DND-41 (cell line): ENCODE data around the gene STON1.

Source experiments
- ATAC-seq: fragments of 200-7000 bp; cut with Tn5 transposase; 3 replicates; pipeline ENCODE4 v1.9.1; 2021; ENCODE audit warnings: low read depth; ENCODE audit not compliant: insufficient read depth
- DNase-seq: peaks from one replicate; pipeline ENCODE4 v3.0.0-alpha.2; 2020
- H2AFZ ChIP-seq: 2 replicates; pipeline ENCODE4 v1.6.0; 2012; ENCODE audit warnings: low read depth, low read length
- H3K27ac ChIP-seq: 2 replicates; pipeline ENCODE4 v1.5.1; 2012; ENCODE audit warnings: low read length, inconsistent platforms
- H3K27me3 ChIP-seq: fragments of 200-600 bp; sonication (generic); 2 replicates; pipeline ENCODE4 v1.6.0; 2012; ENCODE audit warnings: low read length, mild to moderate bottlenecking, inconsistent platforms; ENCODE audit not compliant: insufficient read depth, poor library complexity
- H3K36me3 ChIP-seq: 2 replicates; pipeline ENCODE4 v1.5.1; 2012; ENCODE audit warnings: low read length, inconsistent platforms; ENCODE audit not compliant: insufficient read depth
- H3K4me1 ChIP-seq: 2 replicates; pipeline ENCODE4 v1.5.1; 2012; ENCODE audit warnings: mild to moderate bottlenecking, low read length; ENCODE audit not compliant: insufficient read depth
- H3K4me2 ChIP-seq: 2 replicates; pipeline ENCODE4 v1.6.0; 2012; ENCODE audit warnings: mild to moderate bottlenecking, moderate library complexity, low read length, inconsistent platforms; ENCODE audit not compliant: insufficient read depth
- H3K4me3 ChIP-seq, 2 experiments: fragments of 200-600 bp in 1 of 2; shearing (Covaris generic) in 1 of 2; 2 replicates each; pipeline ENCODE4 v1.5.1; 2012 to 2016; ENCODE audit warnings: inconsistent platforms in 2 of 2, low read length in 2 of 2, mild to moderate bottlenecking in 2 of 2, low read depth in 1 of 2, moderate library complexity in 1 of 2
- H3K79me2 ChIP-seq: 2 replicates; pipeline ENCODE4 v1.6.0; 2012; ENCODE audit warnings: low read length, inconsistent platforms; ENCODE audit not compliant: insufficient read depth
- H3K9ac ChIP-seq: 2 replicates; pipeline ENCODE4 v1.6.0; 2012; ENCODE audit warnings: low read depth, mild to moderate bottlenecking, inconsistent platforms, low read length, moderate library complexity
- H3K9me3 ChIP-seq: 2 replicates; pipeline ENCODE4 v1.5.1; 2012; ENCODE audit warnings: low read length, moderate library complexity, mild to moderate bottlenecking, inconsistent platforms; ENCODE audit not compliant: insufficient read depth, severe bottlenecking
- H4K20me1 ChIP-seq: 2 replicates; pipeline ENCODE4 v1.6.0; 2012; ENCODE audit warnings: low read length; ENCODE audit not compliant: insufficient read depth
- CTCF ChIP-seq: IDR thresholded peaks from 2 replicates; pipeline ENCODE4 v1.5.1; 2012; ENCODE audit warnings: borderline replicate concordance, low read length, moderate library complexity, mild to moderate bottlenecking; ENCODE audit not compliant: poor library complexity, severe bottlenecking; ENCODE audit errors: extremely low read depth
- EZH2 ChIP-seq: IDR thresholded peaks from 3 replicates; pipeline ENCODE4 v1.6.1; 2012; ENCODE audit warnings: borderline replicate concordance, low read depth, mild to moderate bottlenecking, moderate library complexity, low read length, inconsistent platforms; ENCODE audit not compliant: severe bottlenecking

The STON1 gene

GRCh38 chr2:48569433-48569832 lies 39.5 kb downstream of the STON1 start:
- H2AFZ ChIP-seq, result no peak overlapping the region
- H3K79me2 ChIP-seq, result no peaks in the 10 kb centered on the region
- H4K20me1 ChIP-seq, result no peaks in the 10 kb centered on the region
- no peak overlapping the region for H3K4me3 ChIP-seq
- H3K9ac ChIP-seq, result no peak overlapping the region
- DNase-seq (no peak), ATAC-seq (no peak)
- H3K27me3 ChIP-seq, result no peaks in the 10 kb centered on the region
- H3K9me3 ChIP-seq, result no peaks in the 10 kb centered on the region
- no peaks in the 10 kb centered on the region for H3K36me3 ChIP-seq
- no peaks in the 10 kb centered on the region for H3K4me1 ChIP-seq
- TF ChIP-seq CTCF (no peak), EZH2 (no peak)
- H3K27ac ChIP-seq, result no peak overlapping the region
- no peak overlapping the region for H3K4me2 ChIP-seq

- ATAC-seq, result no peak
- H3K4me2 ChIP-seq, result no peak overlapping the region
Observed at GRCh38 chr2:48572816-48573215, 42.9 kb downstream of the STON1 start.

GRCh38 chr2:48574353-48575287 lies 44.7 kb downstream of the STON1 start:
- Histone ChIP-seq H3K9ac (no peak overlapping the region), H3K36me3 (no peaks in the 10 kb centered on the region), H3K27ac (no peak overlapping the region), H3K4me1 (no peaks in the 10 kb centered on the region), H3K4me2 (no peak overlapping the region), H3K79me2 (no peaks in the 10 kb centered on the region), H3K27me3 (no peaks in the 10 kb centered on the region), H3K4me3 (no peak overlapping the region), H4K20me1 (no peaks in the 10 kb centered on the region), H2AFZ (no peak overlapping the region), H3K9me3 (no peaks in the 10 kb centered on the region)
- ATAC-seq (no peak), DNase-seq (no peak)
- no peak for TF ChIP-seq EZH2
- TF ChIP-seq CTCF, result no peak

More at GRCh38 chr2:48572816-48573215, 42.9 kb downstream of the STON1 start:
- Histone ChIP-seq H3K4me1 (no peaks in the 10 kb centered on the region), H3K4me3 (no peak overlapping the region), H3K36me3 (no peaks in the 10 kb centered on the region), H2AFZ (no peak overlapping the region), H3K27ac (no peak overlapping the region), H3K27me3 (no peaks in the 10 kb centered on the region), H3K9ac (no peak overlapping the region), H4K20me1 (no peaks in the 10 kb centered on the region), H3K79me2 (no peaks in the 10 kb centered on the region), H3K9me3 (no peaks in the 10 kb centered on the region)
- DNase-seq, result no peak
- TF ChIP-seq EZH2 (no peak), CTCF (no peak)
